HG02852 (cell line): ENCODE data around the gene IQSEC1.
A peak's percentile ranks its signal among the peaks of the same experiment; 100 is the strongest.

ENCODE experiments used
- ATAC-seq: cut with Tn5 transposase; IDR thresholded peaks from one replicate; pipeline ENCODE4 v1.9.1; 2021; ENCODE audit warnings: mild to moderate bottlenecking, moderate library complexity; ENCODE audit not compliant: unreplicated experiment

IQSEC1 gene

GRCh38 chr3:13069495-13069894 is 3.7 kb downstream of the IQSEC1 start:
- ATAC-seq, result peak; percentile 45

- ATAC-seq, result no peak
Observed at GRCh38 chr3:13068269-13069010, 4.8 kb downstream of the IQSEC1 start.

GRCh38 chr3:13067778-13068177 is 5.5 kb downstream of the IQSEC1 start:
- ATAC-seq, result no peak

- ATAC-seq, result no peak
Observed at GRCh38 chr3:13066834-13067233, 6.4 kb downstream of the IQSEC1 start.

GRCh38 chr3:13066236-13066635 is 7.0 kb downstream of the IQSEC1 start:
- ATAC-seq, result no peak

GRCh38 chr3:13065727-13066126 is 7.5 kb downstream of the IQSEC1 start:
- ATAC-seq, result no peak

- no peak for ATAC-seq
Observed at GRCh38 chr3:13064964-13065363, 8.3 kb downstream of the IQSEC1 start.

GRCh38 chr3:13064159-13064868 is 8.9 kb downstream of the IQSEC1 start:
- ATAC-seq, result no peak

- ATAC-seq, result no peak
Observed at GRCh38 chr3:13063225-13063624, 10.0 kb downstream of the IQSEC1 start.

GRCh38 chr3:13062647-13063046 is 10.6 kb downstream of the IQSEC1 start:
- ATAC-seq, result no peak

- ATAC-seq, result no peak
Observed at GRCh38 chr3:13060341-13060910, 12.8 kb downstream of the IQSEC1 start.

GRCh38 chr3:13058346-13059120 is 14.7 kb downstream of the IQSEC1 start:
- ATAC-seq, result no peak

- no peak for ATAC-seq
Observed at GRCh38 chr3:13057282-13058040, 15.8 kb downstream of the IQSEC1 start.

- no peak for ATAC-seq
Observed at GRCh38 chr3:13055634-13056033, 17.6 kb downstream of the IQSEC1 start.

- no peak for ATAC-seq
Observed at GRCh38 chr3:13054341-13055285, 18.6 kb downstream of the IQSEC1 start.

- no peak for ATAC-seq
Observed at GRCh38 chr3:13053893-13054292, 19.3 kb downstream of the IQSEC1 start.

GRCh38 chr3:13053420-13053819 is 19.8 kb downstream of the IQSEC1 start:
- no peak for ATAC-seq

GRCh38 chr3:13052191-13052820 is 20.9 kb downstream of the IQSEC1 start:
- no peak for ATAC-seq

GRCh38 chr3:13051581-13051980 is 21.6 kb downstream of the IQSEC1 start:
- no peak for ATAC-seq
